GM23338 (cell line): ENCODE measurements around the gene FEM1B.

Experiments used
- CREB1 ChIP-seq: fragments of 250-450 bp; sonication (Bioruptor Pico); IDR thresholded peaks from 2 replicates; pipeline ENCODE4 v1.5.0; 2020; ENCODE audit warnings: low read depth, mild to moderate bottlenecking, moderate library complexity
- EZH2 ChIP-seq: fragments of 200-600 bp; sonication (generic); IDR thresholded peaks from one replicate; pipeline ENCODE4 v1.8.0; 2017; ENCODE audit warnings: antibody characterized with exemption, mild to moderate bottlenecking, low read depth; ENCODE audit not compliant: unreplicated experiment
- EZH2phosphoT487 ChIP-seq: fragments of 200-600 bp; sonication (generic); IDR thresholded peaks from one replicate; pipeline ENCODE4 v1.8.1; 2018; ENCODE audit warnings: antibody characterized with exemption; ENCODE audit not compliant: unreplicated experiment
- JUNB ChIP-seq: IDR thresholded peaks from one replicate; pipeline ENCODE4 v1.6.1; 2016; ENCODE audit warnings: antibody characterized with exemption; ENCODE audit not compliant: unreplicated experiment
- NANOG ChIP-seq: IDR thresholded peaks from 2 replicates; pipeline ENCODE4 v1.6.1; 2016; ENCODE audit warnings: antibody characterized with exemption, borderline replicate concordance
- POLR2AphosphoS5 ChIP-seq: IDR thresholded peaks from 2 replicates; pipeline ENCODE4 v1.6.1; 2016; ENCODE audit warnings: antibody characterized with exemption, low read depth
- STAT1 ChIP-seq: IDR thresholded peaks from one replicate; pipeline ENCODE4 v1.6.1; 2016; ENCODE audit warnings: antibody characterized with exemption; ENCODE audit not compliant: unreplicated experiment
- ZNF331 ChIP-seq: fragments of 250-450 bp; sonication (Bioruptor Pico); IDR thresholded peaks from 2 replicates; pipeline ENCODE4 v1.5.0; 2020; ENCODE audit warnings: low read depth, mild to moderate bottlenecking, moderate library complexity
- TF ChIP-seq, protein P1 (sequence below), 2 experiments: fragments of 200-600 bp in 1 of 2; sonication (generic) in 1 of 2; conservative IDR thresholded peaks; 2 replicates each; pipeline versions ENCODE4 v1.5.1 to v1.6.1; 2016 to 2017; ENCODE audit warnings: antibody characterized with exemption in 2 of 2, low read depth in 2 of 2, mild to moderate bottlenecking in 2 of 2, moderate library complexity in 1 of 2
- TF ChIP-seq, protein P2 (sequence below): IDR thresholded peaks from one replicate; pipeline ENCODE4 v1.6.1; 2018; ENCODE audit warnings: antibody characterized with exemption; ENCODE audit not compliant: unreplicated experiment
- TF ChIP-seq, protein P3 (sequence below): IDR thresholded peaks from 2 replicates; pipeline ENCODE4 v1.6.1; 2016; ENCODE audit warnings: antibody characterized with exemption
- TF ChIP-seq, protein P4 (sequence below): fragments of 250-450 bp; sonication (Bioruptor Pico); IDR thresholded peaks from 2 replicates; pipeline ENCODE4 v1.5.0; 2020; ENCODE audit warnings: mild to moderate bottlenecking, moderate library complexity

DNA sequence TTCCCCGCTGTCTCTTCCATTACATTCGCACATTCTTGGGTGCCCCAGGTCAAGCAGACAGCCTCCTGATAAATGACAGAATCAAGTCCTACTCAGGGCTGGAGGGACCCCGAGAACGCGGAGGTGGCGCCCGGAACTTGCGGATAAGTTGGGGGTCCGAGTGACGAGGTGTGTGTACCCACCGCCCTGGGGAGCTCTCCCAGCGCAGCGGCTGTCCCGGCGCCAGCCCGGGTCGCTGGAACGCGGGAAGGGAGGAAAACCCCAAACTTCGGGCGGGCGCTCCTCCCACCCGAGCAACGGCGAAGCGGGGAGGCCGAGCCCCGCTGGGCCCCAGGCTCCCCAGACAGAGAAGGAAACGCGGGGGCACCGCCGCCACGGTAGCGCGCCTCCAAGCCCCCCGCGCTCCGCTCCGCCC lies 48.6 kb upstream of the FEM1B start:
- TF ChIP-seq, protein P1, sequence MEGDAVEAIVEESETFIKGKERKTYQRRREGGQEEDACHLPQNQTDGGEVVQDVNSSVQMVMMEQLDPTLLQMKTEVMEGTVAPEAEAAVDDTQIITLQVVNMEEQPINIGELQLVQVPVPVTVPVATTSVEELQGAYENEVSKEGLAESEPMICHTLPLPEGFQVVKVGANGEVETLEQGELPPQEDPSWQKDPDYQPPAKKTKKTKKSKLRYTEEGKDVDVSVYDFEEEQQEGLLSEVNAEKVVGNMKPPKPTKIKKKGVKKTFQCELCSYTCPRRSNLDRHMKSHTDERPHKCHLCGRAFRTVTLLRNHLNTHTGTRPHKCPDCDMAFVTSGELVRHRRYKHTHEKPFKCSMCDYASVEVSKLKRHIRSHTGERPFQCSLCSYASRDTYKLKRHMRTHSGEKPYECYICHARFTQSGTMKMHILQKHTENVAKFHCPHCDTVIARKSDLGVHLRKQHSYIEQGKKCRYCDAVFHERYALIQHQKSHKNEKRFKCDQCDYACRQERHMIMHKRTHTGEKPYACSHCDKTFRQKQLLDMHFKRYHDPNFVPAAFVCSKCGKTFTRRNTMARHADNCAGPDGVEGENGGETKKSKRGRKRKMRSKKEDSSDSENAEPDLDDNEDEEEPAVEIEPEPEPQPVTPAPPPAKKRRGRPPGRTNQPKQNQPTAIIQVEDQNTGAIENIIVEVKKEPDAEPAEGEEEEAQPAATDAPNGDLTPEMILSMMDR (conservative IDR thresholded peaks at IDR 0.05; ENCODE audit: low read depth in 2 of 2): no peak
- TF ChIP-seq POLR2AphosphoS5 (no peak; the same call in 1 of the 2 replicates), EZH2phosphoT487 (no peak), EZH2 (no peak), JUNB (no peak), CREB1 (CRISPR knock-in tag) (no peak), NANOG (no peak), ZNF331 (CRISPR knock-in tag) (no peak), STAT1 (no peak)
- TF ChIP-seq, protein P2, sequence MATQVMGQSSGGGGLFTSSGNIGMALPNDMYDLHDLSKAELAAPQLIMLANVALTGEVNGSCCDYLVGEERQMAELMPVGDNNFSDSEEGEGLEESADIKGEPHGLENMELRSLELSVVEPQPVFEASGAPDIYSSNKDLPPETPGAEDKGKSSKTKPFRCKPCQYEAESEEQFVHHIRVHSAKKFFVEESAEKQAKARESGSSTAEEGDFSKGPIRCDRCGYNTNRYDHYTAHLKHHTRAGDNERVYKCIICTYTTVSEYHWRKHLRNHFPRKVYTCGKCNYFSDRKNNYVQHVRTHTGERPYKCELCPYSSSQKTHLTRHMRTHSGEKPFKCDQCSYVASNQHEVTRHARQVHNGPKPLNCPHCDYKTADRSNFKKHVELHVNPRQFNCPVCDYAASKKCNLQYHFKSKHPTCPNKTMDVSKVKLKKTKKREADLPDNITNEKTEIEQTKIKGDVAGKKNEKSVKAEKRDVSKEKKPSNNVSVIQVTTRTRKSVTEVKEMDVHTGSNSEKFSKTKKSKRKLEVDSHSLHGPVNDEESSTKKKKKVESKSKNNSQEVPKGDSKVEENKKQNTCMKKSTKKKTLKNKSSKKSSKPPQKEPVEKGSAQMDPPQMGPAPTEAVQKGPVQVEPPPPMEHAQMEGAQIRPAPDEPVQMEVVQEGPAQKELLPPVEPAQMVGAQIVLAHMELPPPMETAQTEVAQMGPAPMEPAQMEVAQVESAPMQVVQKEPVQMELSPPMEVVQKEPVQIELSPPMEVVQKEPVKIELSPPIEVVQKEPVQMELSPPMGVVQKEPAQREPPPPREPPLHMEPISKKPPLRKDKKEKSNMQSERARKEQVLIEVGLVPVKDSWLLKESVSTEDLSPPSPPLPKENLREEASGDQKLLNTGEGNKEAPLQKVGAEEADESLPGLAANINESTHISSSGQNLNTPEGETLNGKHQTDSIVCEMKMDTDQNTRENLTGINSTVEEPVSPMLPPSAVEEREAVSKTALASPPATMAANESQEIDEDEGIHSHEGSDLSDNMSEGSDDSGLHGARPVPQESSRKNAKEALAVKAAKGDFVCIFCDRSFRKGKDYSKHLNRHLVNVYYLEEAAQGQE: no peak
- TF ChIP-seq, protein P3, sequence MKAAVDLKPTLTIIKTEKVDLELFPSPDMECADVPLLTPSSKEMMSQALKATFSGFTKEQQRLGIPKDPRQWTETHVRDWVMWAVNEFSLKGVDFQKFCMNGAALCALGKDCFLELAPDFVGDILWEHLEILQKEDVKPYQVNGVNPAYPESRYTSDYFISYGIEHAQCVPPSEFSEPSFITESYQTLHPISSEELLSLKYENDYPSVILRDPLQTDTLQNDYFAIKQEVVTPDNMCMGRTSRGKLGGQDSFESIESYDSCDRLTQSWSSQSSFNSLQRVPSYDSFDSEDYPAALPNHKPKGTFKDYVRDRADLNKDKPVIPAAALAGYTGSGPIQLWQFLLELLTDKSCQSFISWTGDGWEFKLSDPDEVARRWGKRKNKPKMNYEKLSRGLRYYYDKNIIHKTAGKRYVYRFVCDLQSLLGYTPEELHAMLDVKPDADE: no peak
- TF ChIP-seq, protein P4, sequence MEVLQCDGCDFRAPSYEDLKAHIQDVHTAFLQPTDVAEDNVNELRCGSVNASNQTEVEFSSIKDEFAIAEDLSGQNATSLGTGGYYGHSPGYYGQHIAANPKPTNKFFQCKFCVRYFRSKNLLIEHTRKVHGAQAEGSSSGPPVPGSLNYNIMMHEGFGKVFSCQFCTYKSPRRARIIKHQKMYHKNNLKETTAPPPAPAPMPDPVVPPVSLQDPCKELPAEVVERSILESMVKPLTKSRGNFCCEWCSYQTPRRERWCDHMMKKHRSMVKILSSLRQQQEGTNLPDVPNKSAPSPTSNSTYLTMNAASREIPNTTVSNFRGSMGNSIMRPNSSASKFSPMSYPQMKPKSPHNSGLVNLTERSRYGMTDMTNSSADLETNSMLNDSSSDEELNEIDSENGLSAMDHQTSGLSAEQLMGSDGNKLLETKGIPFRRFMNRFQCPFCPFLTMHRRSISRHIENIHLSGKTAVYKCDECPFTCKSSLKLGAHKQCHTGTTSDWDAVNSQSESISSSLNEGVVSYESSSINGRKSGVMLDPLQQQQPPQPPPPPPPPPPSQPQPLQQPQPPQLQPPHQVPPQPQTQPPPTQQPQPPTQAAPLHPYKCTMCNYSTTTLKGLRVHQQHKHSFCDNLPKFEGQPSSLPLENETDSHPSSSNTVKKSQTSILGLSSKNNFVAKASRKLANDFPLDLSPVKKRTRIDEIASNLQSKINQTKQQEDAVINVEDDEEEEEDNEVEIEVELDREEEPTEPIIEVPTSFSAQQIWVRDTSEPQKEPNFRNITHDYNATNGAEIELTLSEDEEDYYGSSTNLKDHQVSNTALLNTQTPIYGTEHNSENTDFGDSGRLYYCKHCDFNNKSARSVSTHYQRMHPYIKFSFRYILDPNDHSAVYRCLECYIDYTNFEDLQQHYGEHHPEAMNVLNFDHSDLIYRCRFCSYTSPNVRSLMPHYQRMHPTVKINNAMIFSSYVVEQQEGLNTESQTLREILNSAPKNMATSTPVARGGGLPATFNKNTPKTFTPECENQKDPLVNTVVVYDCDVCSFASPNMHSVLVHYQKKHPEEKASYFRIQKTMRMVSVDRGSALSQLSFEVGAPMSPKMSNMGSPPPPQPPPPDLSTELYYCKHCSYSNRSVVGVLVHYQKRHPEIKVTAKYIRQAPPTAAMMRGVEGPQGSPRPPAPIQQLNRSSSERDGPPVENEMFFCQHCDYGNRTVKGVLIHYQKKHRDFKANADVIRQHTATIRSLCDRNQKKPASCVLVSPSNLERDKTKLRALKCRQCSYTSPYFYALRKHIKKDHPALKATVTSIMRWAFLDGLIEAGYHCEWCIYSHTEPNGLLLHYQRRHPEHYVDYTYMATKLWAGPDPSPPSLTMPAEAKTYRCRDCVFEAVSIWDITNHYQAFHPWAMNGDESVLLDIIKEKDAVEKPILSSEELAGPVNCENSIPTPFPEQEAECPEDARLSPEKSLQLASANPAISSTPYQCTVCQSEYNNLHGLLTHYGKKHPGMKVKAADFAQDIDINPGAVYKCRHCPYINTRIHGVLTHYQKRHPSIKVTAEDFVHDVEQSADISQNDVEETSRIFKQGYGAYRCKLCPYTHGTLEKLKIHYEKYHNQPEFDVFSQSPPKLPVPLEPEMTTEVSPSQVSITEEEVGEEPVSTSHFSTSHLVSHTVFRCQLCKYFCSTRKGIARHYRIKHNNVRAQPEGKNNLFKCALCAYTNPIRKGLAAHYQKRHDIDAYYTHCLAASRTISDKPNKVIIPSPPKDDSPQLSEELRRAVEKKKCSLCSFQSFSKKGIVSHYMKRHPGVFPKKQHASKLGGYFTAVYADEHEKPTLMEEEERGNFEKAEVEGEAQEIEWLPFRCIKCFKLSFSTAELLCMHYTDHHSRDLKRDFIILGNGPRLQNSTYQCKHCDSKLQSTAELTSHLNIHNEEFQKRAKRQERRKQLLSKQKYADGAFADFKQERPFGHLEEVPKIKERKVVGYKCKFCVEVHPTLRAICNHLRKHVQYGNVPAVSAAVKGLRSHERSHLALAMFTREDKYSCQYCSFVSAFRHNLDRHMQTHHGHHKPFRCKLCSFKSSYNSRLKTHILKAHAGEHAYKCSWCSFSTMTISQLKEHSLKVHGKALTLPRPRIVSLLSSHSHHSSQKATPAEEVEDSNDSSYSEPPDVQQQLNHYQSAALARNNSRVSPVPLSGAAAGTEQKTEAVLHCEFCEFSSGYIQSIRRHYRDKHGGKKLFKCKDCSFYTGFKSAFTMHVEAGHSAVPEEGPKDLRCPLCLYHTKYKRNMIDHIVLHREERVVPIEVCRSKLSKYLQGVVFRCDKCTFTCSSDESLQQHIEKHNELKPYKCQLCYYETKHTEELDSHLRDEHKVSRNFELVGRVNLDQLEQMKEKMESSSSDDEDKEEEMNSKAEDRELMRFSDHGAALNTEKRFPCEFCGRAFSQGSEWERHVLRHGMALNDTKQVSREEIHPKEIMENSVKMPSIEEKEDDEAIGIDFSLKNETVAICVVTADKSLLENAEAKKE: no peak
